Testis (tissue), 3 donors: ENCODE measurements around the gene NIPBL. TPM values are rescaled to one million over a fixed set of nuclear protein-coding genes. Genes with fewer than 3 reads are reported as not detected.

Experiments used
- DNase-seq: peaks from one replicate; pipeline ENCODE4 v3.0.0-alpha.2; 2019
- H3K27ac ChIP-seq, 2 donors: fragments of 200-600 bp; sonication (generic); one replicate each; pipeline ENCODE4 v1.5.1; 2019
- H3K27me3 ChIP-seq: fragments of 200-600 bp; sonication (generic); one replicate; pipeline ENCODE4 v1.5.1; 2019
- H3K36me3 ChIP-seq: fragments of 200-600 bp; sonication (generic); one replicate; pipeline ENCODE4 v1.5.1; 2017; ENCODE audit warnings: low read depth; ENCODE audit errors: missing control alignments
- H3K4me1 ChIP-seq: fragments of 200-600 bp; sonication (generic); one replicate; pipeline ENCODE4 v1.5.1; 2019
- H3K4me3 ChIP-seq, 2 donors: fragments of 200-600 bp; sonication (generic); one replicate each; pipeline ENCODE4 v1.5.1; 2017 to 2019
- H3K9me3 ChIP-seq: fragments of 200-600 bp; sonication (generic); one replicate; pipeline ENCODE4 v1.5.1; 2017
- POLR2A ChIP-seq: fragments of 450-650 bp; IDR thresholded peaks from one replicate; pipeline ENCODE4 v1.6.1; 2017; ENCODE audit warnings: antibody characterized with exemption, mild to moderate bottlenecking, moderate library complexity
- WGBS, 2 donors: methylation state at CpG; one replicate each; pipeline ENCODE4 v1.1.5; 2018; 5-methylcytosine and 5-hydroxymethylcytosine counted together
- intact Hi-C: fragments of 100-400 bp; cut with DNase I; formaldehyde crosslinking; loops from one replicate; pipeline ENCODE4 v1.15.1; 2023; ENCODE audit warnings: low total_unique reads
- polyA plus RNA-seq: library from polyadenylated mRNA; stranded (reverse); fragments of 350-450 nt; fragmentation: Illumina TruSeq; extraction: RNeasy Lipid Tissue Mini Kit (QIAGEN cat#74804); gene quantifications from one replicate; pipeline ENCODE4 v1.2.3, GENCODE V29; 2014; ENCODE audit warnings: low read depth, low replicate concordance; ENCODE audit not compliant: insufficient read depth
- total RNA-seq, 2 donors: library from RNA; depleted of rRNA; stranded (reverse); fragments of >200 nt; gene quantifications; one replicate each; pipeline ENCODE4 v1.2.3, GENCODE V29; 2016
- TF ChIP-seq, protein P1 (sequence below), 3 experiments: fragments of 450-650 bp in 2 of 3; fragments of 200-600 bp in 1 of 3; sonication (generic) in 1 of 3; IDR thresholded peaks; one replicate each; pipeline ENCODE4 v1.5.1; 2016 to 2019; ENCODE audit warnings: antibody characterized with exemption in 3 of 3, mild to moderate bottlenecking in 2 of 3, moderate library complexity in 1 of 3

Gene NIPBL
- total and polyA plus RNA-seq, 3 donors from 2014 or later: 13.8 to 80.2 (median 76.6) TPM

GRCh38 chr5:36965179-36965578 is 88.6 kb downstream of the NIPBL start:
- H3K9me3 ChIP-seq: no peaks in the 10 kb centered on the region
- 96 to 100% methylated on average over 1 of the region's 1 CpG for WGBS, 2 donors
- no peak overlapping the region for H3K27ac ChIP-seq
- DNase-seq: no peak
- intact Hi-C loops: no loop called here
- H3K36me3 ChIP-seq: no peaks in the 10 kb centered on the region
- H3K4me1 ChIP-seq: no peaks in the 10 kb centered on the region
- H3K27me3 ChIP-seq: no peaks in the 10 kb centered on the region
- TF ChIP-seq POLR2A: no peak
- TF ChIP-seq, protein P1, sequence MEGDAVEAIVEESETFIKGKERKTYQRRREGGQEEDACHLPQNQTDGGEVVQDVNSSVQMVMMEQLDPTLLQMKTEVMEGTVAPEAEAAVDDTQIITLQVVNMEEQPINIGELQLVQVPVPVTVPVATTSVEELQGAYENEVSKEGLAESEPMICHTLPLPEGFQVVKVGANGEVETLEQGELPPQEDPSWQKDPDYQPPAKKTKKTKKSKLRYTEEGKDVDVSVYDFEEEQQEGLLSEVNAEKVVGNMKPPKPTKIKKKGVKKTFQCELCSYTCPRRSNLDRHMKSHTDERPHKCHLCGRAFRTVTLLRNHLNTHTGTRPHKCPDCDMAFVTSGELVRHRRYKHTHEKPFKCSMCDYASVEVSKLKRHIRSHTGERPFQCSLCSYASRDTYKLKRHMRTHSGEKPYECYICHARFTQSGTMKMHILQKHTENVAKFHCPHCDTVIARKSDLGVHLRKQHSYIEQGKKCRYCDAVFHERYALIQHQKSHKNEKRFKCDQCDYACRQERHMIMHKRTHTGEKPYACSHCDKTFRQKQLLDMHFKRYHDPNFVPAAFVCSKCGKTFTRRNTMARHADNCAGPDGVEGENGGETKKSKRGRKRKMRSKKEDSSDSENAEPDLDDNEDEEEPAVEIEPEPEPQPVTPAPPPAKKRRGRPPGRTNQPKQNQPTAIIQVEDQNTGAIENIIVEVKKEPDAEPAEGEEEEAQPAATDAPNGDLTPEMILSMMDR (IDR thresholded peaks at IDR 0.05): no peak
- no peak overlapping the region for H3K4me3 ChIP-seq

DNA sequence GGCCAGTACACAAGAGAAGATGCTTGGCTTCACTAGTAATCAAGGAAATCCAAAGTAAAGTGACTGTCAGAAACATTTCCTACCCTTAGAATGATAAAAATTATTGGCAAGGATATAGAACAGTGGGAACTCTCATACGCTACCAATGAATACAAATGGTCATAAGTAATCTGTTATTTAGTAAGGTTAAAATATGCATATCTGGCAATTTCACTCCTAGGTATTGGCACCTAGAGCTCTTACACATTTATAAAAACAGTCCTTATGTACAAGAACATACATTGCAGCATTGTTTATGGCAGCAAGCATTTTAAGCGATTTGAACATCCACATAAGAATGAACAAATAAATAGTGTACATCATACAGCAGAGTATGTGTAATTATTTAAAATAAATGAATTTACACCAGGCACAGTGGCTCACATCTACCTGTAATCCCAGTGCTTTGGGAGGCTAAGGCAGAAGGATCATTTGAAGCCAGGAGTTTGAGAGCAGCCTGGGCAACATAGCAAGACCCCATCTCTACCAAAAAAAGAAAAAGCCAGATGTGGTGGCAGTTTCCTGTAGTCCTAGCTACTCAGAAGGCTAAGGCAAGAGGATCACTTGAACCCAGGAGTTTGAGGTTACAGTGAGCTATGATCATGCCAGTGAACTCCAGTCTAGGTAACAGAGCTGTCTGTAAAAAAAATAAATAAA is 93.3 kb downstream of the NIPBL start:
- DNase-seq: no peak
- Histone ChIP-seq H3K4me3 (no peak overlapping the region), H3K4me1 (no peaks in the 10 kb centered on the region), H3K36me3 (no peaks in the 10 kb centered on the region), H3K27ac (no peak overlapping the region), H3K9me3 (no peaks in the 10 kb centered on the region), H3K27me3 (no peaks in the 10 kb centered on the region)
- intact Hi-C loops: no loop called here
- TF ChIP-seq, protein P1 (IDR thresholded peaks at IDR 0.05): no peak
- TF ChIP-seq POLR2A: no peak
- 87 to 89% methylated on average over 2 of the region's 2 CpGs for WGBS, 2 donors

- TF ChIP-seq, protein P1 (IDR thresholded peaks at IDR 0.05): no peak
- TF ChIP-seq POLR2A: no peak
- DNase-seq: no peak
- H3K27ac ChIP-seq: no peak overlapping the region
- H3K27me3 ChIP-seq: no peaks in the 10 kb centered on the region
- H3K36me3 ChIP-seq: no peaks in the 10 kb centered on the region
- H3K9me3 ChIP-seq: no peaks in the 10 kb centered on the region
- no peaks in the 10 kb centered on the region for H3K4me1 ChIP-seq
- H3K4me3 ChIP-seq: no peak overlapping the region
- intact Hi-C loops: no loop called here
Observed at GRCh38 chr5:36978196-36978595, 101.6 kb downstream of the NIPBL start.

GRCh38 chr5:36982146-36982545 is 105.6 kb downstream of the NIPBL start:
- Histone ChIP-seq H3K27ac (no peak overlapping the region), H3K27me3 (no peaks in the 10 kb centered on the region), H3K36me3 (no peaks in the 10 kb centered on the region), H3K4me1 (no peaks in the 10 kb centered on the region), H3K4me3 (no peak overlapping the region), H3K9me3 (no peaks in the 10 kb centered on the region)
- intact Hi-C loops: no loop called here
- TF ChIP-seq, protein P1 (IDR thresholded peaks at IDR 0.05): no peak
- DNase-seq: no peak
- WGBS, 2 donors: 78 to 85% methylated on average over 1 of the region's 1 CpG

- intact Hi-C loops: no loop called here
- Histone ChIP-seq H3K36me3 (no peaks in the 10 kb centered on the region), H3K27ac (no peak overlapping the region), H3K9me3 (no peaks in the 10 kb centered on the region), H3K4me3 (no peak overlapping the region), H3K4me1 (no peaks in the 10 kb centered on the region), H3K27me3 (no peaks in the 10 kb centered on the region)
- WGBS, 2 donors: 92 to 93% methylated on average over 10 of the region's 10 CpGs
- DNase-seq: no peak
- TF ChIP-seq, protein P1 (IDR thresholded peaks at IDR 0.05): no peak
- no peak for TF ChIP-seq POLR2A
Observed at GRCh38 chr5:36985387-36985786, 108.8 kb downstream of the NIPBL start.
